ENCODE measurements around the gene PFKM. TPM values are rescaled to one million over a fixed set of nuclear protein-coding genes. Genes with fewer than 3 reads are reported as not detected.

The PFKM gene
- total RNA-seq, 1 donor = 64.8 TPM

DNA sequence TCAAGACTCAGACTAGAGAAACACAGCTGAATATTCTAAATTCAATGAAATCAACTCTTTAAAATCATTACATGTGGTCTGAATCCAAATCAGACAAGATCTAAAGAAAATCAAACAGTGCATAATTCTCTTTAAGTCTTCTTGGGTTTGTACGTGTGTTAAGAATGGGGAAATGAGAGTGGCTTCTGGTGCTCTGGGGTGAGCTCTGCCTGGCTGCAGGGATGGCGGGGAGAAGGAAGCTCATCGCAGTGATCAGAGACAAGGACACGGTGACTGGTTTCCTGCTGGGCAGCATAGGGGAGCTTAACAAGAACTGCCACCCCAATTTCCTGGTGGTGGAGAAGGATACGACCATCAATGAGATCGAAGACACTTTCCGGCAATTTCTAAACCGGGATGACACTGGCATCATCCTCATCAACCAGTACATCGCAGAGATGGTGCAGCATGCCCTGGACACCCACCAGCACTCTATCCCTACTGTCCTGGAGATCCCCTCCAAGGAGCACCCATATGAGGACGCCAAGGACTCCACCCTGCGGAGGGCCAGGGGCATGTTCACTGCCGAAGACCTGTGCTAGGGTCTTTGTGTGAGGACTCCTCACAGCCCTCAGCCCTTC lies 34.2 kb upstream of the PFKM start:
- no peaks in the 10 kb centered on the region for H3K9me3 ChIP-seq (ENCODE audit: low read depth, low read length)
- no peak overlapping the region for H3K27ac ChIP-seq (ENCODE audit: low read depth, low read length)
- TF ChIP-seq, protein P1, sequence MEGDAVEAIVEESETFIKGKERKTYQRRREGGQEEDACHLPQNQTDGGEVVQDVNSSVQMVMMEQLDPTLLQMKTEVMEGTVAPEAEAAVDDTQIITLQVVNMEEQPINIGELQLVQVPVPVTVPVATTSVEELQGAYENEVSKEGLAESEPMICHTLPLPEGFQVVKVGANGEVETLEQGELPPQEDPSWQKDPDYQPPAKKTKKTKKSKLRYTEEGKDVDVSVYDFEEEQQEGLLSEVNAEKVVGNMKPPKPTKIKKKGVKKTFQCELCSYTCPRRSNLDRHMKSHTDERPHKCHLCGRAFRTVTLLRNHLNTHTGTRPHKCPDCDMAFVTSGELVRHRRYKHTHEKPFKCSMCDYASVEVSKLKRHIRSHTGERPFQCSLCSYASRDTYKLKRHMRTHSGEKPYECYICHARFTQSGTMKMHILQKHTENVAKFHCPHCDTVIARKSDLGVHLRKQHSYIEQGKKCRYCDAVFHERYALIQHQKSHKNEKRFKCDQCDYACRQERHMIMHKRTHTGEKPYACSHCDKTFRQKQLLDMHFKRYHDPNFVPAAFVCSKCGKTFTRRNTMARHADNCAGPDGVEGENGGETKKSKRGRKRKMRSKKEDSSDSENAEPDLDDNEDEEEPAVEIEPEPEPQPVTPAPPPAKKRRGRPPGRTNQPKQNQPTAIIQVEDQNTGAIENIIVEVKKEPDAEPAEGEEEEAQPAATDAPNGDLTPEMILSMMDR (IDR thresholded peaks at IDR 0.05; ENCODE audit: extremely low read depth, low read depth, low read length) = no peak
- H3K36me3 ChIP-seq (ENCODE audit: insufficient read depth, low read length) = peaks cover 37% of the 10 kb centered on the region
- H3K4me1 ChIP-seq (ENCODE audit: insufficient read depth, low read length) = no peaks in the 10 kb centered on the region
- H2AFZ ChIP-seq (ENCODE audit: low read length) = no peak overlapping the region
- no peak for DNase-seq (ENCODE audit: insufficient read length, low spot score, missing footprints)
- no peaks in the 10 kb centered on the region for H3K27me3 ChIP-seq (ENCODE audit: insufficient read depth, low read length)
- H3K4me3 ChIP-seq (ENCODE audit: insufficient read depth, low read length) = no peak overlapping the region
- H3K79me2 ChIP-seq (ENCODE audit: insufficient read depth, low read length) = no peaks in the 10 kb centered on the region
- no peaks in the 10 kb centered on the region for H4K20me1 ChIP-seq (ENCODE audit: insufficient read depth, low read length)
- no peak overlapping the region for H3K4me2 ChIP-seq (ENCODE audit: insufficient read depth, low read length)

DNA sequence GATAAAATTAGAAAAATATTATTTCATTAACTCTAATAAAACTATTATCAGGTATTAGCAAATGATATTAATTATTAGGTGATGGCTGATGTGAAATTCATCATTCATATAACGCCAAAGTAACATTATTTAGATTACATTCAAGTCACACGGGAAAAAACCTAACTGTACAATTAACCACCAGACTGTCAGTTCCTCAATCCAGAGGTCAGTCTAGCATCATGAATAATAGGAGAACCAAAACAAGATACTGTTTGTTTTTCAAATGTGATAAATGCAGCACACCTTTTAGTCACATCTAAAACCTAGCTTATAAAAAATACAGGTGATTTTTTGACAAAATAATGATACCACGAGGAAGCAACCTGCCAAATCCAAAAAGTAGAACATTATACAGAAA lies 32.8 kb upstream of the PFKM start:
- no peaks in the 10 kb centered on the region for H3K4me1 ChIP-seq (ENCODE audit: insufficient read depth, low read length)
- H3K4me3 ChIP-seq (ENCODE audit: insufficient read depth, low read length) = no peak overlapping the region
- no peaks in the 10 kb centered on the region for H3K27me3 ChIP-seq (ENCODE audit: insufficient read depth, low read length)
- DNase-seq (ENCODE audit: insufficient read length, low spot score, missing footprints) = no peak
- no peaks in the 10 kb centered on the region for H3K9me3 ChIP-seq (ENCODE audit: low read depth, low read length)
- H3K27ac ChIP-seq (ENCODE audit: low read depth, low read length) = no peak overlapping the region
- H3K79me2 ChIP-seq (ENCODE audit: insufficient read depth, low read length) = no peaks in the 10 kb centered on the region
- peaks cover 38% of the 10 kb centered on the region for H3K36me3 ChIP-seq (ENCODE audit: insufficient read depth, low read length)
- no peak overlapping the region for H2AFZ ChIP-seq (ENCODE audit: low read length)
- H4K20me1 ChIP-seq (ENCODE audit: insufficient read depth, low read length) = no peaks in the 10 kb centered on the region
- TF ChIP-seq, protein P1 (IDR thresholded peaks at IDR 0.05; ENCODE audit: extremely low read depth, low read depth, low read length) = no peak
- H3K4me2 ChIP-seq (ENCODE audit: insufficient read depth, low read length) = no peak overlapping the region

DNA sequence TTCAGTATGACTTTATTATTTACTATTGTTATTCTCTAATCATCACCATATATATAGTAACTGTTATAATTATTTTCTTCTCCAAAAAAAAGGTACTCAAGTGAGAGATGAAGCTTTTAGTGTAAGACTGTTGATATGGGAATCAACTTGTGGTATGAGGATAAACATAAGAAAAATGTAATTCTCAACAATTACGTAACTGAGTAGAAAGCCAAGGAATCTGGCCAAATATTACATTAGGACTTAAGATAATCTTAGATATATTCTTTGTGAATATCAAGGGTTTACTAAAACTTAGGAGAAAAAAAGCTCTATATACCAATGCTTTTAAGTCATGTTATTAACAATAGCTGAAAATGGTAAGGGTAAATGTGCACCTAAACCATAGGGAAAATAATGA lies 26.6 kb upstream of the PFKM start:
- H3K36me3 ChIP-seq (ENCODE audit: insufficient read depth, low read length) = peaks cover 20% of the 10 kb centered on the region
- TF ChIP-seq, protein P1 (IDR thresholded peaks at IDR 0.05; ENCODE audit: extremely low read depth, low read depth, low read length) = no peak

DNA sequence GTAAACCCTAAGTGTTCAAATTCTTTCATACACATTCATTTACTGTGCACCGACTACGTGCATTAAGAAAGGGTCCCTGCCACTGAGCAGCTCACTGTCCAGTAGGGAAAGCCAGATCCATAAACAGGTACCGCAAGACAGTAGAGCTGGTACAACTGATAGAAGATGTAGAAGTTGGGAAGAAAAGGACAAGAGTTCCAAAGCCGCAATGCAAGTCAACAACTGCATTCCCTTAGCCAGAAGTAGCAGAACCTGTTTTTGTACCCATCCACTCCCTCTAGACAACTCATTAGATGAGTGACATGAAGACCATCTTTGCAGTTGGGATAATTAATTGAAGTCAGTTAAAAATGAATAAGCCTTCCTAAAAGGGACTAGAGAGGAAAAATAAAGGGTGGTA lies 14.6 kb upstream of the PFKM start:
- no peak overlapping the region for H2AFZ ChIP-seq (ENCODE audit: low read length)
- H3K4me3 ChIP-seq (ENCODE audit: insufficient read depth, low read length) = peak overlapping the region; percentile 92
- peak overlapping the region; percentile 87 for H3K4me2 ChIP-seq (ENCODE audit: insufficient read depth, low read length)

More for the DNA sequence above, 26.6 kb upstream of the PFKM start:
- no peaks in the 10 kb centered on the region for H3K79me2 ChIP-seq (ENCODE audit: insufficient read depth, low read length)
- no peak overlapping the region for H3K4me2 ChIP-seq (ENCODE audit: insufficient read depth, low read length)
- H3K4me1 ChIP-seq (ENCODE audit: insufficient read depth, low read length) = peaks cover 4% of the 10 kb centered on the region
- no peaks in the 10 kb centered on the region for H4K20me1 ChIP-seq (ENCODE audit: insufficient read depth, low read length)
- no peak overlapping the region for H3K4me3 ChIP-seq (ENCODE audit: insufficient read depth, low read length)
- H3K27me3 ChIP-seq (ENCODE audit: insufficient read depth, low read length) = no peaks in the 10 kb centered on the region
- no peaks in the 10 kb centered on the region for H3K9me3 ChIP-seq (ENCODE audit: low read depth, low read length)
- no peak overlapping the region for H3K27ac ChIP-seq (ENCODE audit: low read depth, low read length)
- H2AFZ ChIP-seq (ENCODE audit: low read length) = no peak overlapping the region
- DNase-seq (ENCODE audit: insufficient read length, low spot score, missing footprints) = peak; percentile 43

More for the DNA sequence above, 14.6 kb upstream of the PFKM start:
- no peaks in the 10 kb centered on the region for H3K27me3 ChIP-seq (ENCODE audit: insufficient read depth, low read length)
- H3K79me2 ChIP-seq (ENCODE audit: insufficient read depth, low read length) = peaks cover 71% of the 10 kb centered on the region
- H3K9me3 ChIP-seq (ENCODE audit: low read depth, low read length) = no peaks in the 10 kb centered on the region
- H3K27ac ChIP-seq (ENCODE audit: low read depth, low read length) = no peak overlapping the region
- peak; percentile 36 for DNase-seq (ENCODE audit: insufficient read length, low spot score, missing footprints)
- H3K4me1 ChIP-seq (ENCODE audit: insufficient read depth, low read length) = peaks cover 17% of the 10 kb centered on the region
- H3K36me3 ChIP-seq (ENCODE audit: insufficient read depth, low read length) = no peaks in the 10 kb centered on the region
- TF ChIP-seq, protein P1 (IDR thresholded peaks at IDR 0.05; ENCODE audit: extremely low read depth, low read depth, low read length) = no peak
- no peaks in the 10 kb centered on the region for H4K20me1 ChIP-seq (ENCODE audit: insufficient read depth, low read length)
